GM10266 (cell line): ENCODE data around the gene GRK1.

Source experiments
- DNase-seq: peaks from one replicate; pipeline ENCODE4 v3.0.0; 2012; ENCODE audit errors: extremely low spot score
- TF ChIP-seq, protein P1 (sequence below): IDR thresholded peaks from 2 replicates; pipeline ENCODE4 v1.5.1; 2012; ENCODE audit warnings: mild to moderate bottlenecking, low read depth; ENCODE audit not compliant: control insufficient read depth, insufficient read depth; ENCODE audit errors: missing control alignments

The GRK1 gene

DNA sequence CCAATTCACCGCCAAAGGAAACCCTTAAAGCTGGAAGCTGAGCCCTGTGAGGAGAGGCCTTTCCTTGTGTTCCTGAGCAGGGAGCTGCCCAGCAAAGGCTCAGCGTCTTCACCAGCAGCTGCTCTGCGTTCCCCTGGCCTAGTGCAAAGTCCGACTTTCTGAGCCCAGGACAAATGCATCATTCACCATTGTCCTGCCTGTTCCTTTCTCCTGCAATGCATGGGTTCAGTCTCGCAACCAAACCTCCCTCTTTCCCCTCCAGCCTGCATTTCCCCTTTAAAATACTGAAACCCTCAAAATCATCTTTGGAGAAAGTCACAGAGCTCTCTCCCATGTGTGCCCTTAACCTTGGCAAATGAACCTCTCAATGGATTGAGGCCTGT is 79.1 kb downstream of the GRK1 start:
- no peak for DNase-seq
- TF ChIP-seq, protein P1, sequence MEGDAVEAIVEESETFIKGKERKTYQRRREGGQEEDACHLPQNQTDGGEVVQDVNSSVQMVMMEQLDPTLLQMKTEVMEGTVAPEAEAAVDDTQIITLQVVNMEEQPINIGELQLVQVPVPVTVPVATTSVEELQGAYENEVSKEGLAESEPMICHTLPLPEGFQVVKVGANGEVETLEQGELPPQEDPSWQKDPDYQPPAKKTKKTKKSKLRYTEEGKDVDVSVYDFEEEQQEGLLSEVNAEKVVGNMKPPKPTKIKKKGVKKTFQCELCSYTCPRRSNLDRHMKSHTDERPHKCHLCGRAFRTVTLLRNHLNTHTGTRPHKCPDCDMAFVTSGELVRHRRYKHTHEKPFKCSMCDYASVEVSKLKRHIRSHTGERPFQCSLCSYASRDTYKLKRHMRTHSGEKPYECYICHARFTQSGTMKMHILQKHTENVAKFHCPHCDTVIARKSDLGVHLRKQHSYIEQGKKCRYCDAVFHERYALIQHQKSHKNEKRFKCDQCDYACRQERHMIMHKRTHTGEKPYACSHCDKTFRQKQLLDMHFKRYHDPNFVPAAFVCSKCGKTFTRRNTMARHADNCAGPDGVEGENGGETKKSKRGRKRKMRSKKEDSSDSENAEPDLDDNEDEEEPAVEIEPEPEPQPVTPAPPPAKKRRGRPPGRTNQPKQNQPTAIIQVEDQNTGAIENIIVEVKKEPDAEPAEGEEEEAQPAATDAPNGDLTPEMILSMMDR = no peak

DNA sequence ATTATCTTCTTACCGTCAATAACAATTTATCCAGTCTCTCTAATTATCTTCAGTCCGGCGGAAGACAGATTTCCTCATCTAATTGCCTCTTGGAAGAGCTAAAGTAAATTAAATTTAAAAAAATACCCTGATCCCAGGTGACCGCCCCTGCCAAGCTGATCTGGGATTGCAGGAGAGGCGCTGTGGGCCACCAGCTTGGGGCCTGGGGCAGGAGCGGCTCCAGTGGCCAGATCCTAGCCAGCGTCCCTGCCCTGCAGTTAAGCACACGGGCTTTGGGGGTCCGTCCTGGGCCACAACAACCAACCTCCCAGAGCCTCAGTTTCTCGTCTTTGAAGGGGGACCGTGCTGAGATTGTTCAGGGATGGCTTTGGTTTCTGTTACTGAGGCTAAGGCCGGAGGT is 79.7 kb downstream of the GRK1 start:
- no peak for DNase-seq
- TF ChIP-seq, protein P1 = no peak

DNA sequence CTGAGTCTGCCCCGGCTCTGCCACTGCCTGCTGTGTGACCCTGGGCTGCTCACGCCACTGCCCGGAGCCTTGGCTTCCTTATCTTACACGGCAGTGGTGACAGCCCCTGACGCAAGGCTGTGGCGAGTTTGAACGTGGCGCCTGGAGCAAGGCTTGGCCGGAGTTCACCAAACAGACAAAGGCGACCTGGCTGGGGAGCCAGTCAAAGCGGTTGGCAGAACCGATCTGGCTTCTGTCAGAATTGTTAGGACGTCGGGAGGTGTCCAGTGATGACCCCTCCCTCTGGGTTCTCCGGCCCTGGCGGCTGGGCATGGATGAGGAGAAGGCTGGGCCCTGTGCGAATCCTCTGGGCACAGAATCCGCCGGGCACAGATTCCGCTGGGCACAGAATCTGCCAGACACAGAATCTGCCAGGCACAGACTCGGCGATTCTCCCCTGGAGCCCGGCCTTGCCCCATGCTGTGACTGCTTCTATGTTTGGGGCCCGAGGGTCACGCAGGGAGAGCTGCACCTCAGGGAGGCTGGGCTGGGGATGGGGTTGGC is 80.3 kb downstream of the GRK1 start:
- TF ChIP-seq, protein P1 = no peak
- no peak for DNase-seq

DNA sequence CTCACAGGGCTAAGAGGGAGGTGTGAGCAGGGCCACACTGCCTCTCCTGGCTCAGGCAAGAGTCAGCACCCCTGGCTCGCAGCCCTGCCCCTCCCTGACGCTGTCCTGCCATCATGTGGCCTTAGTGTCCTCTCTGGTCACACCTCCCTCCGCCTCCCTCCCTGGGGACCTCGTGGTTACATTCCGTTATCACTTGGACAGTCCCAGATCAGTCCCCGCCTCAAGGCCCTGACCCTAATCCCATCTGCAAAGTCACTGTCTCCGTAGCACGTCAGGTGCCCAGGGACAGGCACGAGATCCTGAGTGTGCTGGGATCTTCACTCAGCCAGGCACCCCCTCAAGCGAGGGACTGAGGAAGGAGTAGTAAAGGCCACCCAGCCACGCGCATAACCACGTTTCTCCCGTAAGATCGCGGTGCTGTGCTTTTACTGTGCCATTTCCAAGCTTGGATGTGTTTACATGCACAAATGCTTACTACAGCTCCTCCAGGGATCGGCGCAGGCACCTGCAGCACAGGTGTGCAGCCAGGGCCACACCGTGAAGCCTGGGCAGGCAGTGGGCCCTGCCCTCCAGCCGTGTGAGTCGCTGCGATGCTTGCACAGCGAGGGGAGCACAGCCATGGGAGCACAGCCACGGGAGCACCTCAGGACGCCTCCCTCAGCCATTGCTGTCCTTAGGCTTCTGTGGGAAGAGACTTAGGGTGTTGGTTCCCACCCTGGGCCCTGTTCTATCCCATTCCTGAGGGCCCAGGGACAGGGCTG is 81.3 kb downstream of the GRK1 start:
- DNase-seq = no peak

DNA sequence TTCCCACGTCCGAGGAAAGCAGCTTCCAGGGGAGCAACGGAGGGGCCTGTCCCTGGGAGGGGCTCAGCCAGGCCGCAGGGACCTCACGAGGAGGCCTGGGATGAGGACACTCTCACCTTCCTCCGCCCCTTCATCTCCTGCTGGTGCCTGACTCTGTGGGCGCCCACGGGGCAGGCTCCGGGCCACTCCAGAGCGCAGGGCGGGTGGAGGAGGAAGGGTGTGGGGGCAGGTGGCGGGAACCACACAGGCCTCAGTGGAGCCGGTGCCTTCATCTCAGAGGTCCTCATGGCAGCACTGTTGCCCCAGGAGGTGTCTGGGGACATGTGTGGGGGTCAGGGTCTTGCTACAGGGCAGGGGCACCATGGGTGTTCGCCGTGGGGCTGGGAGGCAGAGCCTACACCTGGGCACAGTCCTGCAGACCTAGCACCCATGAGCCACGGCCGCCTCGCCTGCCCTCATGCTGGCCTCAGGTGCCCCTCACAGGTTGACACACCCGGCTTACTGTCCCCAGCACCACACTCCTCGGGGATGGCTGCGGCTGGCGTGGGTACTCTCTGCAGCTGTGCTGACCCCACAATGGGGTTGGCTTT is 81.9 kb downstream of the GRK1 start:
- DNase-seq = no peak
- TF ChIP-seq, protein P1 = no peak

More for the DNA sequence above, 81.3 kb downstream of the GRK1 start:
- TF ChIP-seq, protein P1 = no peak

DNA sequence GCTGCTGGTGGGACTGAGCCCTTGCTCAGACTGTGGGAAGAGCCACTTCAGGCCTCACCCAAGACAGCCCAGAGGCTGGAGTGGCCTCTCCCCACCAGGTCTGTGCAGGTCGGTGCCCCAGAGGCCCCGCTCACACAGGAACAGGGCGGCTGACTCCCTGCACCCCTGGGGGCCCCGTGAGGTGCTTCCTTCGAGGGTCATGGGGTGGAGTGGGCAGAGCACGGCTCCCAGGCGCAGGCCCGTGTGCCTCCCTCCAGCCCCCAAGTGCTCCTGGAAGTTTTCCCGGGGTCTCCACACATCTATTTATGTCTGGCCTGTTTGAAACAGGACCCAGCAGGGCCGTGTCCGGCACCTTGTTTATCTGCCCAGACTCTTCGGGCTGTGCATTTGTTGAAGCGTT is 82.5 kb downstream of the GRK1 start:
- TF ChIP-seq, protein P1 = no peak
- DNase-seq = no peak

DNA sequence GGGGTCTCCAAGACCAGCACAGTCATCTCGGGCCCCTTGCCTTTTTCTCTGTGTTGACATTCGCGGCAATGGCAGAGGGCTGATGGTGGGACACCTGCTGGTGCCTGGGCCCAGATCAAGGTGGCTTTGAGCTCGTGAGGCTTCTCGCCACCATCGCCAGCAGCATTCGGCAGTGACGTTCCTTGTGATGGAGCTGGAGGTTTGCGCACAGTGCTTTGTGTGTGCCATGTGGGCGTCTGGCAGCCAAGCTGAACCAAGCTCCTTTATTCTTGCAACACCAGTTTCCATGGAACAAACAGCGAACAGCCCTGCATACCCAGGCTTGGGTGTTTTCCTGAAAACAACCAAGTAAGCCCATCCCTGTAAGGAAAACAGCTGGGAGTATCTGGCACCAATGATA is 82.9 kb downstream of the GRK1 start:
- DNase-seq = no peak
- TF ChIP-seq, protein P1 = no peak
